Ecto neural progenitor cell (in vitro differentiated cells): ENCODE measurements around the gene PTPN11.
"Not testable (repeated sequence)": the region's sequence is repeated elsewhere in the genome, so short reads cannot be mapped to it uniquely, and the experiment has no call there.

ENCODE experiments used
- DNase-seq: peaks from one replicate; pipeline ENCODE4 v3.0.0-alpha.2; 2018; ENCODE audit warnings: low spot score

Gene PTPN11

GRCh38 chr12:112418608-112419296 is at the start of gene PTPN11:
PTPN11 (plus strand) TSS chr12:112418947; CDS start chr12:112419112, 165 bp downstream.
- DNase-seq, result peak; percentile 98

GRCh38 chr12:112370199-112370598 is 48.5 kb upstream of the PTPN11 start:
- DNase-seq, result no peak

- no peak for DNase-seq
Observed at GRCh38 chr12:112370868-112371510, 47.8 kb upstream of the PTPN11 start.

GRCh38 chr12:112374166-112374740 is 44.5 kb upstream of the PTPN11 start:
- no peak for DNase-seq

- no peak for DNase-seq
Observed at GRCh38 chr12:112375105-112375504, 43.6 kb upstream of the PTPN11 start.

- peak; percentile 68 for DNase-seq
Observed at GRCh38 chr12:112380663-112381405, 37.9 kb upstream of the PTPN11 start.

GRCh38 chr12:112381406-112381882 is 37.3 kb upstream of the PTPN11 start:
- DNase-seq, result peak; percentile 76

GRCh38 chr12:112381883-112382796 is 36.6 kb upstream of the PTPN11 start, which contains the start of gene HECTD4:
HECTD4 (minus strand) TSS chr12:112382431; CDS start chr12:112382128, 303 bp downstream.
- peak; percentile 99 for DNase-seq

GRCh38 chr12:112382866-112383265 is 35.9 kb upstream of the PTPN11 start:
- DNase-seq, result no peak

- no peak for DNase-seq
Observed at GRCh38 chr12:112386726-112387125, 32.0 kb upstream of the PTPN11 start.

GRCh38 chr12:112389228-112389627 is 29.5 kb upstream of the PTPN11 start:
- no peak for DNase-seq

GRCh38 chr12:112389922-112390654 is 28.7 kb upstream of the PTPN11 start:
- not testable (repeated sequence) for DNase-seq

- DNase-seq, result no peak
Observed at GRCh38 chr12:112393328-112393727, 25.4 kb upstream of the PTPN11 start.

GRCh38 chr12:112401054-112401453 is 17.7 kb upstream of the PTPN11 start:
- DNase-seq, result no peak

- DNase-seq, result no peak
Observed at GRCh38 chr12:112401903-112402498, 16.7 kb upstream of the PTPN11 start.

GRCh38 chr12:112406519-112407488 is 11.9 kb upstream of the PTPN11 start:
- no peak for DNase-seq

GRCh38 chr12:112407683-112408082 is 11.1 kb upstream of the PTPN11 start:
- DNase-seq, result not testable (repeated sequence)

GRCh38 chr12:112408621-112409020 is 10.1 kb upstream of the PTPN11 start:
- no peak for DNase-seq
